ENCODE results near the gene WDR27.

- TF ChIP-seq, protein P1, sequence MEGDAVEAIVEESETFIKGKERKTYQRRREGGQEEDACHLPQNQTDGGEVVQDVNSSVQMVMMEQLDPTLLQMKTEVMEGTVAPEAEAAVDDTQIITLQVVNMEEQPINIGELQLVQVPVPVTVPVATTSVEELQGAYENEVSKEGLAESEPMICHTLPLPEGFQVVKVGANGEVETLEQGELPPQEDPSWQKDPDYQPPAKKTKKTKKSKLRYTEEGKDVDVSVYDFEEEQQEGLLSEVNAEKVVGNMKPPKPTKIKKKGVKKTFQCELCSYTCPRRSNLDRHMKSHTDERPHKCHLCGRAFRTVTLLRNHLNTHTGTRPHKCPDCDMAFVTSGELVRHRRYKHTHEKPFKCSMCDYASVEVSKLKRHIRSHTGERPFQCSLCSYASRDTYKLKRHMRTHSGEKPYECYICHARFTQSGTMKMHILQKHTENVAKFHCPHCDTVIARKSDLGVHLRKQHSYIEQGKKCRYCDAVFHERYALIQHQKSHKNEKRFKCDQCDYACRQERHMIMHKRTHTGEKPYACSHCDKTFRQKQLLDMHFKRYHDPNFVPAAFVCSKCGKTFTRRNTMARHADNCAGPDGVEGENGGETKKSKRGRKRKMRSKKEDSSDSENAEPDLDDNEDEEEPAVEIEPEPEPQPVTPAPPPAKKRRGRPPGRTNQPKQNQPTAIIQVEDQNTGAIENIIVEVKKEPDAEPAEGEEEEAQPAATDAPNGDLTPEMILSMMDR (IDR thresholded peaks at IDR 0.05): no peak
- no peak for TF ChIP-seq POLR2A (IDR thresholded peaks at IDR 0.05)
Measured at GRCh38 chr6:169559592-169559991, 142.2 kb downstream of the WDR27 start.

Measured in heart left ventricle (tissue), 13 donors.